Measurements from ENCODE around the gene BABAM2. TPM values are rescaled to one million over a fixed set of nuclear protein-coding genes. Genes with fewer than 3 reads are reported as not detected.

BABAM2 gene
- total RNA-seq, 2 experiments from 2014 or later, result 19.7 to 33.2 TPM

GRCh38 chr2:28247734-28248133 is 357.2 kb downstream of the BABAM2 start:
- no peak for DNase-seq (ENCODE audit: low spot score)
- no peak overlapping the region for H2AFZ ChIP-seq (ENCODE audit: low read length)
- H3K27ac ChIP-seq (ENCODE audit: low read depth, low read length, poor library complexity, severe bottlenecking), result no peak overlapping the region
- no peaks in the 10 kb centered on the region for H3K79me2 ChIP-seq (ENCODE audit: insufficient read depth, low read depth, low read length)
- H3K4me2 ChIP-seq (ENCODE audit: low read length), result no peak overlapping the region
- ChIA-PET CTCF (ENCODE audit: unreplicated experiment) (no interaction called here), POLR2A (interaction anchor here (0.7 to 1.5 kb wide), 3 partner anchors 26 to 930 kb away, joined by 3 to 4 read pairs (median 3); no protein-coding TSS in a partner anchor)
- no peaks in the 10 kb centered on the region for H3K36me3 ChIP-seq (ENCODE audit: insufficient read depth, low read length)
- no peaks in the 10 kb centered on the region for H3K9me2 ChIP-seq (ENCODE audit: insufficient read depth, low read length)
- no peak overlapping the region for H3K4me3 ChIP-seq (ENCODE audit: low read depth, low read length, poor library complexity, severe bottlenecking)
- no peaks in the 10 kb centered on the region for H4K20me1 ChIP-seq (ENCODE audit: insufficient read depth, low read length)
- H3K9me3 ChIP-seq (ENCODE audit: low read length), result no peaks in the 10 kb centered on the region
- intact Hi-C loops (cut with micrococcal nuclease; ENCODE audit: unreplicated experiment), result no loop called here
- no peaks in the 10 kb centered on the region for H3K4me1 ChIP-seq (ENCODE audit: insufficient read depth, low read length, poor library complexity, severe bottlenecking)
- TF ChIP-seq EZH2phosphoT487 (IDR thresholded peaks at IDR 0.05; ENCODE audit: borderline replicate concordance, low read depth, low read length), result no peak
- no peak for TF ChIP-seq CTCF (conservative IDR thresholded peaks at IDR 0.05; ENCODE audit: low read length)
- no TSS peak for BruUV-seq (replicated peaks)

- ChIA-PET POLR2A (interaction anchor here (0.6 to 1.5 kb wide), 2 partner anchors 9 to 25 kb away, joined by 3 read pairs; no protein-coding TSS in a partner anchor), CTCF (ENCODE audit: unreplicated experiment) (no interaction called here)
- Histone ChIP-seq H3K27ac (ENCODE audit: low read depth, low read length, poor library complexity, severe bottlenecking) (no peak overlapping the region), H4K20me1 (ENCODE audit: insufficient read depth, low read length) (no peaks in the 10 kb centered on the region), H2AFZ (ENCODE audit: low read length) (no peak overlapping the region), H3K79me2 (ENCODE audit: insufficient read depth, low read depth, low read length) (no peaks in the 10 kb centered on the region), H3K4me2 (ENCODE audit: low read length) (no peak overlapping the region), H3K9me3 (ENCODE audit: low read length) (no peaks in the 10 kb centered on the region), H3K36me3 (ENCODE audit: insufficient read depth, low read length) (no peaks in the 10 kb centered on the region), H3K9me2 (ENCODE audit: insufficient read depth, low read length) (no peaks in the 10 kb centered on the region), H3K4me3 (ENCODE audit: low read depth, low read length, poor library complexity, severe bottlenecking) (no peak overlapping the region), H3K4me1 (ENCODE audit: insufficient read depth, low read length, poor library complexity, severe bottlenecking) (no peaks in the 10 kb centered on the region)
- TF ChIP-seq EZH2phosphoT487 (IDR thresholded peaks at IDR 0.05; ENCODE audit: borderline replicate concordance, low read depth, low read length) (no peak), CTCF (conservative IDR thresholded peaks at IDR 0.05; ENCODE audit: low read length) (no peak)
- no TSS peak for BruUV-seq (replicated peaks)
- no peak for DNase-seq (ENCODE audit: low spot score)
- intact Hi-C loops (cut with micrococcal nuclease; ENCODE audit: unreplicated experiment), result no loop called here
Measured at GRCh38 chr2:28248511-28248910, 358.0 kb downstream of the BABAM2 start.

GRCh38 chr2:28250006-28250405 is 359.5 kb downstream of the BABAM2 start:
- no peak overlapping the region for H3K4me3 ChIP-seq (ENCODE audit: low read depth, low read length, poor library complexity, severe bottlenecking)
- no peaks in the 10 kb centered on the region for H3K36me3 ChIP-seq (ENCODE audit: insufficient read depth, low read length)
- no peak for DNase-seq (ENCODE audit: low spot score)
- no peak overlapping the region for H3K4me2 ChIP-seq (ENCODE audit: low read length)
- H3K4me1 ChIP-seq (ENCODE audit: insufficient read depth, low read length, poor library complexity, severe bottlenecking), result no peaks in the 10 kb centered on the region
- CTCF ChIA-PET (ENCODE audit: unreplicated experiment), result interaction anchor here (0.6 kb wide), 1 partner anchor 54 kb away, joined by 3 read pairs; no protein-coding TSS in a partner anchor
- POLR2A ChIA-PET, result interaction anchor here (0.5 to 1.5 kb wide), 3 partner anchors 10 to 181 kb away, joined by 3 to 5 read pairs (median 4); no protein-coding TSS in a partner anchor
- BruUV-seq (replicated peaks), result no TSS peak
- no peaks in the 10 kb centered on the region for H3K9me2 ChIP-seq (ENCODE audit: insufficient read depth, low read length)
- intact Hi-C loops (cut with micrococcal nuclease; ENCODE audit: unreplicated experiment), result no loop called here
- TF ChIP-seq EZH2phosphoT487 (IDR thresholded peaks at IDR 0.05; ENCODE audit: borderline replicate concordance, low read depth, low read length) (no peak), CTCF (conservative IDR thresholded peaks at IDR 0.05; ENCODE audit: low read length) (no peak)
- no peaks in the 10 kb centered on the region for H3K9me3 ChIP-seq (ENCODE audit: low read length)
- H3K79me2 ChIP-seq (ENCODE audit: insufficient read depth, low read depth, low read length), result no peaks in the 10 kb centered on the region
- no peak overlapping the region for H3K27ac ChIP-seq (ENCODE audit: low read depth, low read length, poor library complexity, severe bottlenecking)
- H2AFZ ChIP-seq (ENCODE audit: low read length), result no peak overlapping the region
- no peaks in the 10 kb centered on the region for H4K20me1 ChIP-seq (ENCODE audit: insufficient read depth, low read length)
